ENCODE results near the gene NDUFA8. TPM values are rescaled to one million over a fixed set of nuclear protein-coding genes. Genes with fewer than 3 reads are reported as not detected.

NDUFA8 gene
- total RNA-seq, 2 donors from 2014 or later: 11.9 to 16.9 TPM

GRCh38 chr9:122204491-122204890, 44.9 kb upstream of the NDUFA8 start:
- DNase-seq (no peak), ATAC-seq (no peak)
- Histone ChIP-seq H3K36me3 (replicated peaks in 1 of 2; ENCODE audit: insufficient read depth in 1 of 2, low read depth in 2 of 2) (no peaks in the 10 kb centered on the region), H3K9me3 (no peaks in the 10 kb centered on the region), H3K4me1 (no peaks in the 10 kb centered on the region), H3K27ac (no peak overlapping the region), H3K4me3 (no peak overlapping the region), H3K27me3 (no peaks in the 10 kb centered on the region)
- intact Hi-C loops (cut with DNase I): no loop called here
- TF ChIP-seq POLR2A (IDR thresholded peaks at IDR 0.05): no peak
- TF ChIP-seq, protein P1, sequence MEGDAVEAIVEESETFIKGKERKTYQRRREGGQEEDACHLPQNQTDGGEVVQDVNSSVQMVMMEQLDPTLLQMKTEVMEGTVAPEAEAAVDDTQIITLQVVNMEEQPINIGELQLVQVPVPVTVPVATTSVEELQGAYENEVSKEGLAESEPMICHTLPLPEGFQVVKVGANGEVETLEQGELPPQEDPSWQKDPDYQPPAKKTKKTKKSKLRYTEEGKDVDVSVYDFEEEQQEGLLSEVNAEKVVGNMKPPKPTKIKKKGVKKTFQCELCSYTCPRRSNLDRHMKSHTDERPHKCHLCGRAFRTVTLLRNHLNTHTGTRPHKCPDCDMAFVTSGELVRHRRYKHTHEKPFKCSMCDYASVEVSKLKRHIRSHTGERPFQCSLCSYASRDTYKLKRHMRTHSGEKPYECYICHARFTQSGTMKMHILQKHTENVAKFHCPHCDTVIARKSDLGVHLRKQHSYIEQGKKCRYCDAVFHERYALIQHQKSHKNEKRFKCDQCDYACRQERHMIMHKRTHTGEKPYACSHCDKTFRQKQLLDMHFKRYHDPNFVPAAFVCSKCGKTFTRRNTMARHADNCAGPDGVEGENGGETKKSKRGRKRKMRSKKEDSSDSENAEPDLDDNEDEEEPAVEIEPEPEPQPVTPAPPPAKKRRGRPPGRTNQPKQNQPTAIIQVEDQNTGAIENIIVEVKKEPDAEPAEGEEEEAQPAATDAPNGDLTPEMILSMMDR (IDR thresholded peaks at IDR 0.05): no peak
- WGBS, 2 donors: 77 to 88% methylated on average over 11 to 12 of the region's 12 CpGs

GRCh38 chr9:122204055-122204454, 44.5 kb upstream of the NDUFA8 start:
- H3K4me3 ChIP-seq: no peak overlapping the region
- H3K4me1 ChIP-seq: no peaks in the 10 kb centered on the region
- TF ChIP-seq POLR2A (IDR thresholded peaks at IDR 0.05): no peak
- TF ChIP-seq, protein P1 (IDR thresholded peaks at IDR 0.05): no peak
- intact Hi-C loops (cut with DNase I): no loop called here
- ATAC-seq (no peak), DNase-seq (no peak)
- no peaks in the 10 kb centered on the region for H3K9me3 ChIP-seq
- no peaks in the 10 kb centered on the region for H3K27me3 ChIP-seq
- H3K36me3 ChIP-seq (replicated peaks in 1 of 2; ENCODE audit: insufficient read depth in 1 of 2, low read depth in 2 of 2): no peaks in the 10 kb centered on the region
- no peak overlapping the region for H3K27ac ChIP-seq
- WGBS, 2 donors: 90 to 96% methylated on average over 5 of the region's 5 CpGs

DNA sequence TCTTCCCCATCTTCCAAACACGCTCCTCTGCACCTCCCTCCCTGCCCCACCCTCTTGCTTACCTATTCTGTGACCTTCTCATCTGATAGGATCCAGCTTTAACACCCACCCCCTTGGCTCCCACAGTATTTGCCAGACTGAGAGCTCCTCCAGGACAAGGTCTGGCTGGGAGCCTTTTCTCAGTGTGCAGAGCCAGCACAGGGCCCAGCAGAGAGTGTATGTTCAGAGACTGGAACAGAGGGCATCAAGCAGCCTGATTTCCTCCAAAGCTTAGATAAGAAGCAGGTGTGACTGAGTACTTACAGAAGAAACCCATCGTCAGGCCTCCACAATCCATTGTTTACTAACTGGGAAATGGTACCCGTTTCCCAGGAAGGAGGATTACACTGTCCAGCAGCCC, 42.5 kb upstream of the NDUFA8 start:
- no peak for DNase-seq
- 50 to 54% methylated on average over 3 of the region's 3 CpGs for WGBS, 2 donors
- ATAC-seq: no peak
- no peak for TF ChIP-seq POLR2A (IDR thresholded peaks at IDR 0.05)
- TF ChIP-seq, protein P1 (IDR thresholded peaks at IDR 0.05): no peak
- intact Hi-C loops (cut with DNase I): no loop called here
- Histone ChIP-seq H3K4me3 (no peak overlapping the region), H3K27me3 (no peaks in the 10 kb centered on the region), H3K4me1 (no peaks in the 10 kb centered on the region), H3K27ac (no peak overlapping the region), H3K36me3 (replicated peaks in 1 of 2; ENCODE audit: insufficient read depth in 1 of 2, low read depth in 2 of 2) (no peaks in the 10 kb centered on the region), H3K9me3 (no peaks in the 10 kb centered on the region)

DNA sequence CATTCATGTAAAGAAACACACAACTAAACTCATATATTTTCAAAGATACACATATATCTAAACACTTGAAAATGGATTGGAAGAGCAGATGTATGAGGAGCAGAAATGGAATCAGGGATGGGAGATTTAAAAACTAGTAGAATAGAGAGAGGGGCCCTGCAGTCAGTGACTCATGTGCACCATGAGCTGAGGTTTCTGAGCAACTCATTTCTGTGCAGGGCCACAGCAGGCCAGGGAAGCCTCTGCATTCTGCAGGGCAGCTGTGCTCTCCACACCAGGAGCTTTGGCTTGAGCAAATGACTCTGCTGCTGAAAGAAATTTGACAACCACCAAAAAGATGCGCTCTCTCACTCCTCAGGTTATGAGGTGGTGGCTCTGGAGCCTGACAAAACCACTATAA, 42.1 kb upstream of the NDUFA8 start:
- Histone ChIP-seq H3K4me3 (no peak overlapping the region), H3K27ac (no peak overlapping the region), H3K27me3 (no peaks in the 10 kb centered on the region), H3K36me3 (replicated peaks in 1 of 2; ENCODE audit: insufficient read depth in 1 of 2, low read depth in 2 of 2) (no peaks in the 10 kb centered on the region), H3K4me1 (no peaks in the 10 kb centered on the region), H3K9me3 (no peaks in the 10 kb centered on the region)
- no peak for ATAC-seq
- TF ChIP-seq, protein P1 (IDR thresholded peaks at IDR 0.05): no peak
- TF ChIP-seq POLR2A (IDR thresholded peaks at IDR 0.05): no peak
- DNase-seq: no peak
- 91 to 93% methylated on average over 1 of the region's 1 CpG for WGBS, 2 donors
- intact Hi-C loops (cut with DNase I): no loop called here

DNA sequence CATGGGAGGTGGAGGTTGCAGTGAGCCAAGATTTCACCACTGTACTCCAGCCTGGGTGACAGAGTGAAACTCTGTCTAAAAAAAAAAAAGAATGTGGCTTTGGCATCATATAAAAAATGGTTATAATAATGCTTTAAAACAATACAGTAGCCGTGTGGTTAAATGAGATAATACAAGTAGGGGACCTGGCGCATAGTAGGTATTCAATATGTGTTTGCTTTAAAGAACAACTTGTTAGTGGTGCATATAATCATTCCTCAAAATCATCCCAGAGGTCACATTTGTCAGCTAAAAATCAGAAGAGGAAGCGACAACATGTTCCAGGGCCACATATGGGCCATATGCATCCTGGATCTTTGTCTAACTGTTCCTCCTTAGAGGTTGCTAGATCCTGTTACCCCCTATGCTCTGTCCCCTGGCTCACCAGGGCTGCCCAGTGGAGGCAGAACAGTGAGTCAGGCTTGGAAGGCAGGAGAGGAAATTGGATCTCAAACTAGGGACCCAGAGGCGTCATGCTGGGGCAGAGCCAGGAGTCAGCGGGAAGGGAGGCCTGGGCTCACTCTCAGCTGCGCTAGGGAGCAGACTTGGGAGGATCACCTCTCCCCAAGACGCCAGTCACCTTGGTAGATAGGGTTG, 41.5 kb upstream of the NDUFA8 start:
- H3K4me3 ChIP-seq: no peak overlapping the region
- no peaks in the 10 kb centered on the region for H3K36me3 ChIP-seq (replicated peaks in 1 of 2; ENCODE audit: insufficient read depth in 1 of 2, low read depth in 2 of 2)
- 75 to 89% methylated on average over 7 of the region's 7 CpGs for WGBS, 2 donors
- no peak overlapping the region for H3K27ac ChIP-seq
- DNase-seq (no peak), ATAC-seq (no peak)
- TF ChIP-seq, protein P1 (IDR thresholded peaks at IDR 0.05): no peak
- TF ChIP-seq POLR2A (IDR thresholded peaks at IDR 0.05): no peak
- no peaks in the 10 kb centered on the region for H3K4me1 ChIP-seq
- no peaks in the 10 kb centered on the region for H3K27me3 ChIP-seq
- intact Hi-C loops (cut with DNase I): no loop called here
- H3K9me3 ChIP-seq: no peaks in the 10 kb centered on the region
